A673 (cell line): ENCODE results near the gene ELMOD3. TPM values are rescaled to one million over a fixed set of nuclear protein-coding genes. Genes with fewer than 3 reads are reported as not detected.
A peak's percentile ranks its signal among the peaks of the same experiment; 100 is the strongest.

Source experiments
- BruUV-seq: library from RNA; stranded (reverse); fragments of 400-500 nt; replicated peaks from 2 replicates; lab custom pipeline; 2021; lab: Mats Ljungman, UMichigan
- CTCF ChIA-PET: fragments of 300-600 bp; sonication (Branson Sonifier 250); formaldehyde crosslinking; loops from one replicate; lab custom pipeline; 2022; ENCODE audit warnings: antibody characterized with exemption; lab: Charles Lee
- POLR2A ChIA-PET: fragments of 300-600 bp; sonication (Branson Sonifier 250); formaldehyde crosslinking; loops from one replicate; lab custom pipeline; 2022; ENCODE audit warnings: antibody characterized with exemption; ENCODE audit not compliant: low non-redundant PET; lab: Charles Lee
- DNase-seq: peaks from one replicate; pipeline ENCODE4 v3.0.0-alpha.2; 2015; ENCODE audit warnings: low spot score
- H3K27ac ChIP-seq: fragments of 200-600 bp; sonication (generic); 2 replicates; pipeline ENCODE4 v1.5.1; 2016; ENCODE audit warnings: mixed run types, low read depth, mild to moderate bottlenecking, mixed read lengths, antibody characterized with exemption, low read length; ENCODE audit not compliant: poor library complexity, severe bottlenecking
- H3K27me3 ChIP-seq: fragments of 200-600 bp; sonication (generic); replicated peaks from 2 replicates; pipeline ENCODE4 v1.6.1; 2017; ENCODE audit warnings: mixed run types, low read depth, mild to moderate bottlenecking, mixed read lengths, antibody characterized with exemption, low read length; ENCODE audit not compliant: insufficient read depth, poor library complexity
- H3K36me3 ChIP-seq: fragments of 200-600 bp; sonication (generic); 2 replicates; pipeline ENCODE4 v1.6.1; 2016; ENCODE audit warnings: mixed run types, mild to moderate bottlenecking, mixed read lengths, antibody characterized with exemption, low read length; ENCODE audit not compliant: insufficient read depth, poor library complexity, severe bottlenecking
- H3K4me1 ChIP-seq: fragments of 200-600 bp; sonication (generic); 2 replicates; pipeline ENCODE4 v1.6.1; 2017; ENCODE audit warnings: mixed run types, mild to moderate bottlenecking, mixed read lengths, antibody characterized with exemption, low read length; ENCODE audit not compliant: insufficient read depth, poor library complexity, severe bottlenecking
- H3K4me3 ChIP-seq: fragments of 200-600 bp; sonication (generic); 2 replicates; pipeline ENCODE4 v1.5.1; 2016; ENCODE audit warnings: low read depth, mixed run types, mild to moderate bottlenecking, mixed read lengths, low read length; ENCODE audit not compliant: poor library complexity, severe bottlenecking
- H3K9me3 ChIP-seq: fragments of 200-600 bp; sonication (generic); 2 replicates; pipeline ENCODE4 v1.6.1; 2016; ENCODE audit warnings: mixed run types, low read depth, mild to moderate bottlenecking, mixed read lengths, antibody characterized with exemption, low read length; ENCODE audit not compliant: poor library complexity, severe bottlenecking
- EZH2 ChIP-seq: fragments of 200-600 bp; sonication (generic); IDR thresholded peaks from 2 replicates; pipeline ENCODE4 v1.6.1; 2017; ENCODE audit warnings: borderline replicate concordance, low read depth, mild to moderate bottlenecking, mixed read lengths, antibody characterized with exemption, low read length; ENCODE audit not compliant: poor library complexity, severe bottlenecking
- intact Hi-C: fragments of 100-400 bp; cut with micrococcal nuclease; formaldehyde crosslinking; loops from one replicate; pipeline ENCODE4 v1.10.0; 2022; ENCODE audit not compliant: unreplicated experiment
- total RNA-seq: library from RNA; stranded (reverse); gene quantifications from 2 replicates; pipeline ENCODE4 v1.2.3, GENCODE V29; 2021
- TF ChIP-seq, protein P1 (sequence below): fragments of 300-800, 200-600 bp; sonication (generic); conservative IDR thresholded peaks from 2 replicates; pipeline ENCODE4 v1.5.1; 2017; ENCODE audit warnings: low read depth, mild to moderate bottlenecking, antibody characterized with exemption, low read length, moderate library complexity, mixed read lengths

ELMOD3 gene
- total RNA-seq, 1 experiment from 2014 or later: 13.0 TPM

DNA sequence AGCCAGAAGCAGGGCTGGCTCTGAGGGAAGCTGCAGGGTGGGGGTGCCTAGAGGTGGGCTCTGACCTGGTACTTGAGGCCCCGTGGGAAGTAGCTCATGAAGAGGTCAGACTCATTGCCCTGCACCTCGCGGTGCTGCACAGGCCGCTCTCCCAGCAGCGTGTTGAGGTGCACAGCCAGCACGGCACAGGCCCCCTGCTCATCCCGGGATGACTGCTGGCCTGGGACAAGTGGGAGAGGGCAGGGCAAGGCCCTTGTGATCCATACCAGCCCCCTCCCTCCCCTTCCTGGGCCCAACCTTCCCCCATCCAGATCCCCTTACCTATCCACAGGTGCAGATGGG lies 46.9 kb downstream of the ELMOD3 start:
- TSS peak; percentile 29 for BruUV-seq

DNA sequence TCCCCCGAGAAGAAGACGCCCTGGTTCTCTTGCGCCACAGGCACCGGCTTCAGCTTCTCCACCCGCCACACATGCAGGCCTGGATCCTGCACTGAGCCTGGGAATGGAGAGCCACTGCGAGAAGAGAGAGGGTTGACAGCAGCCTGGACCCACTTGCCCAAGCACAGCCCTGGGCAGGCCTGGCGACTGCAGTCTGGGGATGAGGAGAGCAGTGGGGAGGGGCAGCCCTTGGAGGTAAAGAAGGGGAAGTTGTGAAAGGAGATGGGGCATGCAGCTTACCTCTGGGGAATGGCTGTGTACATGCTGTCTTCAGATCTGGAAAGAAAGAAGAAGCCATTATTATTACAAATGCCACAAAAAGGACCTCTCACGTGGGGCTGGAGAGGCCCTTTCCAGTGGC lies 47.3 kb downstream of the ELMOD3 start:
- Histone ChIP-seq H3K4me1 (peaks cover 12% of the 10 kb centered on the region), H3K4me3 (no peak overlapping the region), H3K36me3 (peaks cover 15% of the 10 kb centered on the region), H3K27me3 (no peaks in the 10 kb centered on the region), H3K9me3 (no peaks in the 10 kb centered on the region), H3K27ac (no peak overlapping the region)
- TF ChIP-seq, protein P1, sequence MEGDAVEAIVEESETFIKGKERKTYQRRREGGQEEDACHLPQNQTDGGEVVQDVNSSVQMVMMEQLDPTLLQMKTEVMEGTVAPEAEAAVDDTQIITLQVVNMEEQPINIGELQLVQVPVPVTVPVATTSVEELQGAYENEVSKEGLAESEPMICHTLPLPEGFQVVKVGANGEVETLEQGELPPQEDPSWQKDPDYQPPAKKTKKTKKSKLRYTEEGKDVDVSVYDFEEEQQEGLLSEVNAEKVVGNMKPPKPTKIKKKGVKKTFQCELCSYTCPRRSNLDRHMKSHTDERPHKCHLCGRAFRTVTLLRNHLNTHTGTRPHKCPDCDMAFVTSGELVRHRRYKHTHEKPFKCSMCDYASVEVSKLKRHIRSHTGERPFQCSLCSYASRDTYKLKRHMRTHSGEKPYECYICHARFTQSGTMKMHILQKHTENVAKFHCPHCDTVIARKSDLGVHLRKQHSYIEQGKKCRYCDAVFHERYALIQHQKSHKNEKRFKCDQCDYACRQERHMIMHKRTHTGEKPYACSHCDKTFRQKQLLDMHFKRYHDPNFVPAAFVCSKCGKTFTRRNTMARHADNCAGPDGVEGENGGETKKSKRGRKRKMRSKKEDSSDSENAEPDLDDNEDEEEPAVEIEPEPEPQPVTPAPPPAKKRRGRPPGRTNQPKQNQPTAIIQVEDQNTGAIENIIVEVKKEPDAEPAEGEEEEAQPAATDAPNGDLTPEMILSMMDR: no peak
- no peak for TF ChIP-seq EZH2
- DNase-seq: no peak
- POLR2A ChIA-PET: no interaction called here
- CTCF ChIA-PET: no interaction called here
- BruUV-seq: no TSS peak
- intact Hi-C loops: no loop called here

More for the DNA sequence above, 46.9 kb downstream of the ELMOD3 start:
- no peak for TF ChIP-seq EZH2
- TF ChIP-seq, protein P1: no peak
- peaks cover 15% of the 10 kb centered on the region for H3K36me3 ChIP-seq
- no peak overlapping the region for H3K4me3 ChIP-seq
- intact Hi-C loops: no loop called here
- CTCF ChIA-PET: no interaction called here
- no peak for DNase-seq
- no peak overlapping the region for H3K27ac ChIP-seq
- POLR2A ChIA-PET: no interaction called here
- no peaks in the 10 kb centered on the region for H3K27me3 ChIP-seq
- no peaks in the 10 kb centered on the region for H3K9me3 ChIP-seq
- H3K4me1 ChIP-seq: peaks cover 12% of the 10 kb centered on the region

DNA sequence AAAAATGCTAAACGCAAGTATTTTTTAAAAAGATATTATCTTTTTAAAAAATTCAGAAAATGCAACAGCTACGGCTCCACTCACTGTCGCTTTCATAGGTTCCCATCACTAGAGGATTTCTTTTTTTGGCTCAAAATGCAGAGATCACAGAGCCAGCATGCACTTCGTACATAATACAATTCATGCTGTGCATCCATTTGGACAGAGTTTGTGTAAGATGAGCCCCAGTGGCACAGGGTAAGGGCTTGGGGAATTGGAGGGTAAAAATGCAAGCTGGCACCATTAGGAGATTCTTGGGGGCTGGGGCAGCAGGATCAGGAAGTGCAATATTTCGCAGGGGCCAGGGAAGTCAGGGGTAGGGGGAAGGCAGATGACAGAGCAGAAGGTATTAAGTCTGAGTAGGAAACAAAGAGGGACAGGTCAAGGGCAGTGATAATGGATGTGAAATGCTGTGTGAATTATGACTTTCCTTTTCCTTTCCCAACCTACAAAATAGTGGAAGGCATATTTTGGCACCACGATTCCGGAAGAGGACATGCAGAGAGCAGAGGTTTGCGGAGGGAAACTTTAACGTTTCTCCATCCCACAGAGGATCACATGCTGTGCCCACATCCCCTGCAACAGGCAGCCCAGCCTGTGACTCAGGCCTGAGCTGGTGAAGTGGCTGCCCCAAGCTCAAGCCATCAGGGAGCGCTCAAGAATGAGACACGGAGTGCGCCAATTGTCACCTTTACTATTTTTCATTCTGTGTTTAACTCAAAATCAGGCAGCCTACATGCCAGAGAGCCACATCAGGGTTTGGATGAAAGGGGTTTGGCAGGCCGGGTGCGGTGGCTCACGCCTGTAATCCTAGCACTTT lies 50.9 kb downstream of the ELMOD3 start:
- POLR2A ChIA-PET: interaction anchor here (0.7 kb wide), 1 partner anchor 713 kb away, joined by 3 read pairs; no protein-coding TSS in a partner anchor
- no peaks in the 10 kb centered on the region for H3K9me3 ChIP-seq
- peak overlapping the region; percentile 15 for H3K4me3 ChIP-seq
- H3K27me3 ChIP-seq: no peaks in the 10 kb centered on the region
- CTCF ChIA-PET: interaction anchor here (0.7 kb wide), 1 partner anchor 140 kb away, joined by 5 read pairs; no protein-coding TSS in a partner anchor
- H3K4me1 ChIP-seq: peaks cover 25% of the 10 kb centered on the region
- DNase-seq: peak; percentile 91
- TF ChIP-seq, protein P1: no peak
- TF ChIP-seq EZH2: no peak
- H3K27ac ChIP-seq: peak overlapping the region; percentile 65
- H3K36me3 ChIP-seq: peaks cover 14% of the 10 kb centered on the region
- no TSS peak for BruUV-seq
- intact Hi-C loops: no loop called here
